ENCODE results near the gene PRR20G. TPM values are rescaled to one million over a fixed set of nuclear protein-coding genes. Genes with fewer than 3 reads are reported as not detected.

Gene PRR20G
- total RNA-seq, 1 experiment from 2014 or later, result 0.30 TPM

DNA sequence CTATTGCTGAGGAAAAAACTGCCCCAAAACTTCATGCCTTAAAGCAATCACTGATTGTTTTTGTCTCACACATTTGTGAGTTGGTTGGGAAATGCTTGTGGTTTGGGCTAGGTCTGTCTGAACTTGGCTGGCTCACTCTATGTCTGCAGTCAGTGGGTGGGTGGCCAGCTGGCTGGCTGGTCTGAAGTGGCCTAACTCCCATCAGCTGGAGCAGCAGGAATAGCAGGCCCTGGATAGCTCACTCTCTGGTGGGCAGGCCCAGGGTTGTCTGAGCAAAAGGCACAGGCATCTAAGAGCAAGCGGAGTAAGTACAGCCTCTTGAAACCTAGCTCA, 37.7 kb upstream of the PRR20G start:
- 0 out of 4 replicates have a peak, but pooled peaks cover 0 to 3% of the 10 kb centered on the region in 2 experiments for H3K9me3 ChIP-seq (ENCODE audit: control insufficient read depth in 1 of 2, insufficient read depth in 1 of 2, low read depth in 1 of 2, low read length in 2 of 2)
- no peaks in the 10 kb centered on the region for H3K36me3 ChIP-seq (ENCODE audit: control insufficient read depth in 1 of 2, insufficient read depth in 2 of 2, low read length in 2 of 2)
- intact Hi-C loops (cut with micrococcal nuclease), result no loop called here
- H3K4me1 ChIP-seq (ENCODE audit: control insufficient read depth in 1 of 2, insufficient read depth in 2 of 2, low read length in 2 of 2), result no peaks in the 10 kb centered on the region
- no peaks in the 10 kb centered on the region for H4K20me1 ChIP-seq (ENCODE audit: insufficient read depth)
- H3K27ac ChIP-seq (ENCODE audit: low read depth, low read length), result no peak overlapping the region
- H3K9ac ChIP-seq (ENCODE audit: low read length), result no peak overlapping the region
- no peak for ATAC-seq
- H3K79me2 ChIP-seq (ENCODE audit: insufficient read depth, low read length), result no peaks in the 10 kb centered on the region
- RAD21 ChIA-PET (ENCODE audit: low non-redundant PET in 1 of 2, low total read pairs in 2 of 2, uncharacterized antibody in 2 of 2, unreplicated experiment in 2 of 2), result no interaction called here
- no peaks in the 10 kb centered on the region for H3K9me2 ChIP-seq (ENCODE audit: insufficient read depth)
- H3K27me3 ChIP-seq (ENCODE audit: insufficient read depth, low read length), result peaks cover 32% of the 10 kb centered on the region; the same call in 1 of the 2 replicates
- H2AFZ ChIP-seq (ENCODE audit: low read depth, low read length, poor library complexity, severe bottlenecking), result no peak overlapping the region
- H3K4me3 ChIP-seq (replicated peaks in 1 of 2; ENCODE audit: low read depth in 1 of 2, low read length in 2 of 2), result no peak overlapping the region
- TF ChIP-seq YY1 (IDR thresholded peaks at IDR 0.05; ENCODE audit: extremely low read depth, insufficient replicate concordance, low read depth, low read length) (no peak), ZFX (IDR thresholded peaks at IDR 0.05) (no peak)
- no peak for DNase-seq (ENCODE audit: low read depth, low spot score)
- BruUV-seq (replicated peaks), result no TSS peak
- POLR2A ChIA-PET, result no interaction called here
- CTCF ChIA-PET, result no interaction called here
- H3K4me2 ChIP-seq (ENCODE audit: low read length), result no peak overlapping the region

DNA sequence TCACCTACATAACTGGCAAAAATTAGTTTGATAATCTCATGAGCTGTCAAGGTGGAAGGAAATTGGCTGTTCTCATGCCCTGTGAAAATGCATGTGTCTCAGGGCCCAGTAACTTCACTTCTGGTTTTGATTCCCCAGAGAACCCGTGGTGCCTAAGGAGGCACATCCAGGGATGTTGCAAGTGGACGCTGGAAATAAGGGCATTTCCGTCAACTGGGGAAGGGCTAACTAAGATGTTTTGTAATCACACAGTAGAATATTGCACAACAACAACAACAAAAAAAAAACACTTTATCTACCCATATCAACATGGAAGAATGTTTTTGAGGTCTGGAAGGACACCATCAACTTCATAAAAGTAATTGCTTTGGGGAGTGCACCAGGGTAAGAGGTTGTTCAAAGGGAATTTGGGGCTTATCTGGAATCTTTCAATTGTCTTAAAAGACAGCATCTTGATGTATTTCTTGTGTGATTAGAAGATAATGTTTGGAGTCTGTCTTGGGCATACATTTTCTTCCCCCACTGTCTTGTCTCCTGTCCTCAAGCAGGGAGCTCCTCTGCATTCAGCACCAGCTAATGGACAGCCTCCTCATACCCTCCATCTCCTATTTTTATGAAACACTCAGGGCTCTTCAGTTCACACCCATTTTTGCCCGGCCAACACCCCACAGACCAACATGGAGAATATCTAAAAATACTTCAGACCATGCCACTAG, 37.2 kb upstream of the PRR20G start:
- Histone ChIP-seq H3K79me2 (ENCODE audit: insufficient read depth, low read length) (no peaks in the 10 kb centered on the region), H3K36me3 (ENCODE audit: control insufficient read depth in 1 of 2, insufficient read depth in 2 of 2, low read length in 2 of 2) (no peaks in the 10 kb centered on the region), H3K27ac (ENCODE audit: low read depth, low read length) (no peak overlapping the region), H3K9me2 (ENCODE audit: insufficient read depth) (no peaks in the 10 kb centered on the region), H2AFZ (ENCODE audit: low read depth, low read length, poor library complexity, severe bottlenecking) (no peak overlapping the region), H3K27me3 (ENCODE audit: insufficient read depth, low read length) (peaks cover 32% of the 10 kb centered on the region; the same call in 1 of the 2 replicates), H4K20me1 (ENCODE audit: insufficient read depth) (no peaks in the 10 kb centered on the region), H3K4me3 (replicated peaks in 1 of 2; ENCODE audit: low read depth in 1 of 2, low read length in 2 of 2) (no peak overlapping the region), H3K4me1 (ENCODE audit: control insufficient read depth in 1 of 2, insufficient read depth in 2 of 2, low read length in 2 of 2) (no peaks in the 10 kb centered on the region), H3K4me2 (ENCODE audit: low read length) (no peak overlapping the region), H3K9me3 (ENCODE audit: control insufficient read depth in 1 of 2, insufficient read depth in 1 of 2, low read depth in 1 of 2, low read length in 2 of 2) (no peaks in the 10 kb centered on the region), H3K9ac (ENCODE audit: low read length) (no peak overlapping the region)
- DNase-seq (ENCODE audit: low read depth, low spot score) (no peak), ATAC-seq (no peak)
- ChIA-PET RAD21 (ENCODE audit: low non-redundant PET in 1 of 2, low total read pairs in 2 of 2, uncharacterized antibody in 2 of 2, unreplicated experiment in 2 of 2) (no interaction called here), POLR2A (no interaction called here), CTCF (no interaction called here)
- no TSS peak for BruUV-seq (replicated peaks)
- intact Hi-C loops (cut with micrococcal nuclease), result no loop called here
- no peak for TF ChIP-seq TCF7L2 (IDR thresholded peaks at IDR 0.05; ENCODE audit: borderline replicate concordance, extremely low read depth, insufficient read depth, insufficient read length)
- no peak for TF ChIP-seq EZH2 (IDR thresholded peaks at IDR 0.05)
- TF ChIP-seq ELF1 (IDR thresholded peaks at IDR 0.05; ENCODE audit: borderline replicate concordance, low read depth), result no peak
- TF ChIP-seq, protein P1, sequence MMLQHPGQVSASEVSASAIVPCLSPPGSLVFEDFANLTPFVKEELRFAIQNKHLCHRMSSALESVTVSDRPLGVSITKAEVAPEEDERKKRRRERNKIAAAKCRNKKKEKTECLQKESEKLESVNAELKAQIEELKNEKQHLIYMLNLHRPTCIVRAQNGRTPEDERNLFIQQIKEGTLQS (IDR thresholded peaks at IDR 0.05), result no peak
- TF ChIP-seq, protein P2, sequence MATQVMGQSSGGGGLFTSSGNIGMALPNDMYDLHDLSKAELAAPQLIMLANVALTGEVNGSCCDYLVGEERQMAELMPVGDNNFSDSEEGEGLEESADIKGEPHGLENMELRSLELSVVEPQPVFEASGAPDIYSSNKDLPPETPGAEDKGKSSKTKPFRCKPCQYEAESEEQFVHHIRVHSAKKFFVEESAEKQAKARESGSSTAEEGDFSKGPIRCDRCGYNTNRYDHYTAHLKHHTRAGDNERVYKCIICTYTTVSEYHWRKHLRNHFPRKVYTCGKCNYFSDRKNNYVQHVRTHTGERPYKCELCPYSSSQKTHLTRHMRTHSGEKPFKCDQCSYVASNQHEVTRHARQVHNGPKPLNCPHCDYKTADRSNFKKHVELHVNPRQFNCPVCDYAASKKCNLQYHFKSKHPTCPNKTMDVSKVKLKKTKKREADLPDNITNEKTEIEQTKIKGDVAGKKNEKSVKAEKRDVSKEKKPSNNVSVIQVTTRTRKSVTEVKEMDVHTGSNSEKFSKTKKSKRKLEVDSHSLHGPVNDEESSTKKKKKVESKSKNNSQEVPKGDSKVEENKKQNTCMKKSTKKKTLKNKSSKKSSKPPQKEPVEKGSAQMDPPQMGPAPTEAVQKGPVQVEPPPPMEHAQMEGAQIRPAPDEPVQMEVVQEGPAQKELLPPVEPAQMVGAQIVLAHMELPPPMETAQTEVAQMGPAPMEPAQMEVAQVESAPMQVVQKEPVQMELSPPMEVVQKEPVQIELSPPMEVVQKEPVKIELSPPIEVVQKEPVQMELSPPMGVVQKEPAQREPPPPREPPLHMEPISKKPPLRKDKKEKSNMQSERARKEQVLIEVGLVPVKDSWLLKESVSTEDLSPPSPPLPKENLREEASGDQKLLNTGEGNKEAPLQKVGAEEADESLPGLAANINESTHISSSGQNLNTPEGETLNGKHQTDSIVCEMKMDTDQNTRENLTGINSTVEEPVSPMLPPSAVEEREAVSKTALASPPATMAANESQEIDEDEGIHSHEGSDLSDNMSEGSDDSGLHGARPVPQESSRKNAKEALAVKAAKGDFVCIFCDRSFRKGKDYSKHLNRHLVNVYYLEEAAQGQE (IDR thresholded peaks at IDR 0.05; ENCODE audit: low read depth), result peak; percentile 37
